ENCODE measurements around the gene SULT2B1.
A peak's percentile ranks its signal among the peaks of the same experiment; 100 is the strongest.
"Not testable (repeated sequence)": the region's sequence is repeated elsewhere in the genome, so short reads cannot be mapped to it uniquely, and the experiment has no call there.

The SULT2B1 gene

DNA sequence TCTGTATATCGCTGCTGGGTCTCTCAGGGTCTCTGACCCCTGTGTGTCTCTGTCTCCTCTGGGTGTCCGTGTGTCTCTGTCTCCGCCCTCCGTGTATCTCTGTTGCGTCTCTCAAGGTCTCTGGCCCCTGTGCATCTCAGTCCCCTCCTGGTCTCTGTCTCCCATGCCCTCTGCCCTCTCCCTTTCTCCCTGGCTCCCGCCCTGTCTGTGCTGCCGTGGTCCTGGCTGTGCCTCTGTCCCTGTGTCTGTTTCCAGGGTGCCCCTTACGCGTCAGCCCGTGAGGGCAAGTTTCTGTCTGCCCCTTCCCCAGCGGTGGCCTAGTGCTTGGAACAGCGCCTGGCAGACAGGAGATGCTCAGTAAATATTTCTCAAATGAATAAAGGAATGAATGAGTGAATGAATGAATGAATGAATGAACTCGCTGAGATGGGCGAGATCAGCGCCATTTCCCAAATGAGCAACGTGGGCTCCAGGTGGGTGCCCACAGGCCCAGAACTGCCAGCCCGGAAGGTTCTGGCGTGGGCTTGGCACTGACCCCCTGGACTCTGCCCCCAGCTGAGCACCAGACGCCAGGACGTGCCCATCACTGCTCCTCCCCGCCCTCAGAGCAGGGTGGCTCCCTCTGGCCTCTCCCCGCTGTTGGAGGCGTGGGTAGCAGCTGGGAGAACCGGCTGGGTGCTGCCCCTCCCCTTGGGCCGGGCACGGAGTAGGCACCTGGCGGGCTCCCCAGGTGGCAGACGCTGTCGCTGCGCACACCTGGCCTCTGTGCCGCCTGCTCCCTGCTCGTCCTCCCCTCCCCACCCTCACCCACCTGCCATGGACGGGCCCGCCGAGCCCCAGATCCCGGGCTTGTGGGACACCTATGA is at the start of gene SULT2B1:
SULT2B1 (plus strand) TSS at position 736 of the 866 bp plus-strand sequence; CDS start at position 817, 81 bp downstream.
- DNase-seq, result no peak

- no peak for DNase-seq
Observed at GRCh38 chr19:48502350-48503018, 49.5 kb upstream of the SULT2B1 start.

DNA sequence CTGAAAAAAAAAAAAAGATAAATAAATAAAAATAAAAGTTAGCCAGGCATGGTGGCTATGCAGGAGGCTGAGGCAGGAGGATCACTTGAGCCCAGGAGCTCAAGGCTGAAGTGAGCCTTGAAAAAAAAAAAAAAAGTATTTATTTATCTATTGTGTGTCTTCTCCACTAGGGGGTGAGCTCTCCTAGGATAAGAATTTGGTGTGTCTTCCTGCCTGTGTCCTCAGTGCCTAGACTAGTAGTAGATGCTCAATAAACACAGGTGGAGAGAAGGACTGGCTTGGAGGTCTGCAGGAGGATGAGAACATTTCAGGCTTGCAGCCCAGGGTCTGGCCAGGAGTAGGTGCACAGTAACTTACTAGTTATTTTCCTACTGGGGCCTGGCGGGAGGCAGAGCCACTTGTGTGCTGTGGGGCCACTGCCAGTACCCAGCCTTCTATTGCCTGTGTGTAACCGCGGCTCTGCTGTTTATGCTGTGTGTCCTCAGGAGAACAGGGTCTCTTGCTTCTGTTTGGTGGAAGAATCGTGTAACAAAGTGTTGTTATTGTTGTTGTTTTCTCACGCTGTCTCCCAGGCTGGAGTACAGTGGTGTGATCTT is 45.7 kb upstream of the SULT2B1 start:
- peak; percentile 61 for DNase-seq

DNA sequence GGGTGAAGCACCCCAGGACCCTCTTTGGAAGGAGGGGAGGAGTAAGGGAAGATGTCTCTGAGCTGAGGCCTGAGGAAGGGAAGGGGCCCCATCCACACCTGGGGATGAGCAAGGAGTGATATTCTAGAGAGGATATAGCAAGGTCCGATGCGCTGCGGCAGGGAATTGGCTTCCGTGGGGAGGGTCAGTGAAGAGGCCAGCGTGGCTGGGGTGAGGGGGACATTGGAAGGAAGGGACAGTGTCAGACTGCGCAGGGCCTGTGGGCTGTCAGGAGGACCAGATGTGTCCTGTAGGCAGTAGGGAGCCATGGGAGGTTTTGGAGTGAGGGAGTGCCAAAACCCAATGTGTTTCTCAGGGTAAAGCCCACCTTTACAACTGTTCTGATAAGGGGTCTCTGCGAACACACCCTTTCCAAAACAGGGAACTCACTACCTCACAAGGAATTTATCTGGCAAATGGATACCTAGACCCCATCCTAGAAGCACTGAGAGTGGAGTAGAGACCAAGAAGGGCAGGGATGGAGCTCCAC is 44.0 kb upstream of the SULT2B1 start:
- DNase-seq, result no peak

GRCh38 chr19:48508729-48509411 is 43.1 kb upstream of the SULT2B1 start:
- DNase-seq, result no peak

DNA sequence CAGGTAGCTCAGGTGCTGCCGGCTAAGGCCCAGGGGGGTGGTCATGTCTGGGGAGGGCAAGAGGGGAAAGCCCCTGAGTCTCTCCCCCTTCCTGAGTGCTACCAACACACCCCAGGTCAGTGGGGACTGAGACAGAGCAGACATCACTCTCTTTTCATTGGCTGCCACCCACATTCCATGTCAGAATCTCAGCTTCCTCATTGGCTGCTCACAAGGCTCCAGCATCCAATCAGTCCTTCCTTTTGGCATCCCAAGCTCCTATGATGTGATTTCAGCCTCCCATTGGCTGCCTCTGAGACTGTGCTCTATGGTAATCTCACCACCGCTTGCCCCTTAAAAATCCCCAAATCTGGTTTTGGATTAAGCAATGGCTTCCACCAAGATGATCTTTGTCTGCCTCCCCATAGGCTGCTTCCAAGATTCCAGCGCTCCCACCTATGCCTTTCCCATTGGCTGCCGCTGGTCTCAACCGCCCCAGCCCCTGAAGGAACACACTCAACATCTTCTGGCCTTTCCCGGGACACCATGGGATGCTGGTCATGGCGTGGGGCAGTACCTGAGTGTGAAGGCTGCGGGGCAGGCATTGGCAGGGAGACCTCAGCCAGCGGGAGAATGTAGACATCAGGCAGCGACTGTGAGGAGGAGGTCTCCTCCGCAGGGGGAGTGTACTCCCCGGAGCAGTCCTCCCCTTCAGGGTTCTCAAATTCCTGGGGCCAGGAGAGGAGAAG is 42.3 kb upstream of the SULT2B1 start:
- DNase-seq, result no peak

GRCh38 chr19:48510421-48511268 is 41.3 kb upstream of the SULT2B1 start:
- peak; percentile 74 for DNase-seq

- DNase-seq, result no peak
Observed at GRCh38 chr19:48511321-48511731, 40.6 kb upstream of the SULT2B1 start.

DNA sequence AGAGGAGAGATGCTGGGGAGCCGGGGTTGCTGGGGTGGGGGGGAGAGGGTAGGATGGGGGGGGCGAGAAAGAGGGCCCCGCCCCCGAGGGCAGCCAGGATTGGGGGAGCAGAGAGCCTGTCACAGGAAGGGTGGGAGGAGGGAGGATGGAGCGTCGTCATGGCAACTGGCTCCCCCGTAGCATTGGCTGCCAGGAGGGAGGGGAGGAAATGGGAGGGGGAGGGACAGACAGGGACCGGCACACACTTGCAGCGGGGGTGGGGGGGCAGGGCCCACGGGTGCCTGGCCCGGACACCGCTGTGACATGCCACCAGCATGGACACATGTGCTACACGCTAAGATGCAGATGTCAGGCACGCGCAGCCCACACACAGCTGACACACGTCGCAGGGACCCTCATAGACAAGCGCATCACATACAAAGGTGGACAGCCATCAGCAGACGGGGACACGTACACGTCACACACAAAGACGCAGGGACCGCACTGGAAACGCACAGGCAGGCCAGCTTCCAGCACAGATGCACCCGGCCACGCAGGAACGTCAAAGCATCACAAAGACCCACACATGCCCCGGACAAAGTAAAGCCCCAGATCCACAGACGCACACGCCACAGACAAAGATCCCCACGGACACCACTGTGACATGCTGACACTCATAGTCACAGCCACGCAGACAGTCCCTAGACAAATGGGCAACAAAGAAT is 40.0 kb upstream of the SULT2B1 start, which contains the start of gene LMTK3:
LMTK3 (minus strand) TSS at position 36 of the 704 bp plus-strand sequence. CDS start 259 bp downstream, outside the sequence.
- peak; percentile 76 for DNase-seq

GRCh38 chr19:48512504-48513288 is 39.3 kb upstream of the SULT2B1 start:
- DNase-seq, result no peak

- peak; percentile 80 for DNase-seq
Observed at GRCh38 chr19:48513289-48514122, 38.5 kb upstream of the SULT2B1 start.

DNA sequence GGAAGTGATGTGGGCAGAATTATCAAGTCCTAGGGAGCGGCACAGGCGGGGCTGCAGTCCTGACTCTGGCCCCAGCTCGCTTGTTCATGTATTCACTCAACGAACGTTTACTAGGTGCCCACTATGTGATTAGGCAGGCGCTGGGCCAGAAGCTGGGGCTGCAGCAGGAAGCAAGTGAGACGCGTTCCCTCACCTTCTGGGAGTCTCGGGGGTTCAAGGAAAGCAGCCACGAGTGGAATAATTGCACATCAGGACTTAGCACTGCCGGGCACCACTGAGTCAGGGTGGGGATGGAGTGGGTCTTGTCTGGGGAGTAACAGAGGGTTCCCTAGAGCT is 37.9 kb upstream of the SULT2B1 start:
- DNase-seq, result no peak

DNA sequence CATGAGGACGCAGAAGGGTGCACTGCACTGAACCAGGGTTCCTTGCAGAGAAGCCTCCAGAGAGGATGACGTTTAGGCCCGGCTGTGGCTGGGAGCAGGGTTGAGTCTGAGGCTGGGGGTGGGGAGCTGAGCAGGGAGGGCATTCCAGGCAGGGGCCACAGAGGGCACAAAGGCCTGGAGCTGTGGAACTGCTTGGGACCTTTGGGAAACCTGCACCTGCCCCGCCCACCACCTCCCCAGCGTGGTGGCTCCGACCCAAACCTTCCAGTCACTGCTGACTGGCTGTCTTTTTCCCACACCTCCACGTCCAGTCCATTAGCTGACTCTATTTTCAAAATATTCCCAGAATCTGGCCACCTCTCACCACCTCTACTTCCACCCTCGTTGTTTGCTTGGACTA is 35.4 kb upstream of the SULT2B1 start:
- DNase-seq, result no peak

GRCh38 chr19:48518207-48518606 is 33.8 kb upstream of the SULT2B1 start:
- DNase-seq, result no peak

DNA sequence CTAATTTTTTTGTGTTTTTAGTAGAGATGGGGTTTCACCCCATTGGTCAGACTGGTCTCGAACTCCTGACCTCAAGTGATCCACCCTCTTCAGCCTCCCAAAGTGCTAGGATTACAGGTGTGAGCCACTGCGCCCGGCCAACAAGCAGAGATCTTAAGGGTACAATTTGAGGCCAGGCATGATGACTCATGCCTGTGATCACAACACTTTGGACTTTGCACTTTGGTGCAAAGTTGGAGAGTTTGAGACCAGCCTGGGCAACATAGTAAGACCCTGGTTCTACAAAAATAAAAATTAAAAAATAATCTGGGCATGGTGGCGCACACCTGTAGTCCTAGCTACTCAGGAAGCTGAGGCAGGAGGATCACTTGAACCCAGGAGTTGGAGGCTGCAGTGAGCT is 32.5 kb upstream of the SULT2B1 start:
- not testable (repeated sequence) for DNase-seq

- no peak for DNase-seq
Observed at GRCh38 chr19:48520134-48520533, 31.8 kb upstream of the SULT2B1 start.

GRCh38 chr19:48524221-48524620 is 27.8 kb upstream of the SULT2B1 start:
- no peak for DNase-seq

- no peak for DNase-seq
Observed at GRCh38 chr19:48524732-48525131, 27.2 kb upstream of the SULT2B1 start.

GRCh38 chr19:48529156-48529555 is 22.8 kb upstream of the SULT2B1 start:
- DNase-seq, result no peak

All from activated CD4-positive, alpha-beta T cell treated with anti-CD3 and anti-CD28 coated beads, Interleukin-2, amount 50 U/mL, for 16 hours (primary cell).